ENCODE data around the gene KRT3.

The KRT3 gene

GRCh38 chr12:52781399-52782082 lies 14.4 kb downstream of the KRT3 start:
- H3K4me3 ChIP-seq (ENCODE audit: low read depth in 1 of 2, low read length in 2 of 2) = no peak overlapping the region
- H3K27me3 ChIP-seq (ENCODE audit: control insufficient read depth in 1 of 2, insufficient read depth in 2 of 2, low read length in 2 of 2) = peaks cover 0 to 5% of the 10 kb centered on the region in 2 donors
- no peak overlapping the region for H3K9ac ChIP-seq (ENCODE audit: low read depth in 1 of 2, low read length in 2 of 2)
- H3K36me3 ChIP-seq (ENCODE audit: control insufficient read depth in 1 of 2, insufficient read depth in 2 of 2, low read length in 2 of 2) = no peaks in the 10 kb centered on the region
- H3K4me1 ChIP-seq (ENCODE audit: control insufficient read depth in 1 of 2, insufficient read depth in 2 of 2, low read length in 2 of 2) = no peaks in the 10 kb centered on the region
- H3K9me3 ChIP-seq (ENCODE audit: control insufficient read depth in 1 of 2, low read length in 2 of 2) = no peaks in the 10 kb centered on the region
- no peak overlapping the region for H3K27ac ChIP-seq (ENCODE audit: low read depth, low read length)

- Histone ChIP-seq H3K9me3 (ENCODE audit: control insufficient read depth in 1 of 2, low read length in 2 of 2) (no peaks in the 10 kb centered on the region), H3K4me3 (ENCODE audit: low read depth in 1 of 2, low read length in 2 of 2) (no peak overlapping the region), H3K4me1 (ENCODE audit: control insufficient read depth in 1 of 2, insufficient read depth in 2 of 2, low read length in 2 of 2) (no peaks in the 10 kb centered on the region), H3K27ac (ENCODE audit: low read depth, low read length) (no peak overlapping the region), H3K9ac (ENCODE audit: low read depth in 1 of 2, low read length in 2 of 2) (no peak overlapping the region), H3K36me3 (ENCODE audit: control insufficient read depth in 1 of 2, insufficient read depth in 2 of 2, low read length in 2 of 2) (no peaks in the 10 kb centered on the region), H3K27me3 (ENCODE audit: control insufficient read depth in 1 of 2, insufficient read depth in 2 of 2, low read length in 2 of 2) (peaks cover 0 to 5% of the 10 kb centered on the region in 2 donors)
Measured at GRCh38 chr12:52779914-52780313, 16.0 kb downstream of the KRT3 start.

GRCh38 chr12:52778833-52779232 lies 17.1 kb downstream of the KRT3 start:
- H3K27ac ChIP-seq (ENCODE audit: low read depth, low read length) = no peak overlapping the region
- H3K9me3 ChIP-seq (ENCODE audit: control insufficient read depth in 1 of 2, low read length in 2 of 2) = no peaks in the 10 kb centered on the region
- no peak overlapping the region for H3K4me3 ChIP-seq (ENCODE audit: low read depth in 1 of 2, low read length in 2 of 2)
- H3K9ac ChIP-seq (ENCODE audit: low read depth in 1 of 2, low read length in 2 of 2) = no peak overlapping the region
- peaks cover 0 to 7% of the 10 kb centered on the region in 2 donors for H3K27me3 ChIP-seq (ENCODE audit: control insufficient read depth in 1 of 2, insufficient read depth in 2 of 2, low read length in 2 of 2)
- no peaks in the 10 kb centered on the region for H3K4me1 ChIP-seq (ENCODE audit: control insufficient read depth in 1 of 2, insufficient read depth in 2 of 2, low read length in 2 of 2)
- no peaks in the 10 kb centered on the region for H3K36me3 ChIP-seq (ENCODE audit: control insufficient read depth in 1 of 2, insufficient read depth in 2 of 2, low read length in 2 of 2)

- H3K27me3 ChIP-seq (ENCODE audit: control insufficient read depth in 1 of 2, insufficient read depth in 2 of 2, low read length in 2 of 2) = peaks cover 0 to 7% of the 10 kb centered on the region in 2 donors
- no peak overlapping the region for H3K27ac ChIP-seq (ENCODE audit: low read depth, low read length)
- H3K36me3 ChIP-seq (ENCODE audit: control insufficient read depth in 1 of 2, insufficient read depth in 2 of 2, low read length in 2 of 2) = no peaks in the 10 kb centered on the region
- no peaks in the 10 kb centered on the region for H3K9me3 ChIP-seq (ENCODE audit: control insufficient read depth in 1 of 2, low read length in 2 of 2)
- H3K9ac ChIP-seq (ENCODE audit: low read depth in 1 of 2, low read length in 2 of 2) = no peak overlapping the region
- H3K4me3 ChIP-seq (ENCODE audit: low read depth in 1 of 2, low read length in 2 of 2) = no peak overlapping the region
- H3K4me1 ChIP-seq (ENCODE audit: control insufficient read depth in 1 of 2, insufficient read depth in 2 of 2, low read length in 2 of 2) = no peaks in the 10 kb centered on the region
Measured at GRCh38 chr12:52777566-52777965, 18.4 kb downstream of the KRT3 start.

GRCh38 chr12:52776913-52777395 lies 19.0 kb downstream of the KRT3 start, which contains the start of gene KRT76:
KRT76 (minus strand) TSS chr12:52777345; CDS start chr12:52777291, 54 bp downstream.
- H3K4me1 ChIP-seq (ENCODE audit: control insufficient read depth in 1 of 2, insufficient read depth in 2 of 2, low read length in 2 of 2) = no peaks in the 10 kb centered on the region
- no peak within 1 kb of the TSS for H3K4me3 ChIP-seq (ENCODE audit: low read depth in 1 of 2, low read length in 2 of 2)
- no peaks in the 10 kb centered on the region for H3K36me3 ChIP-seq (ENCODE audit: control insufficient read depth in 1 of 2, insufficient read depth in 2 of 2, low read length in 2 of 2)
- H3K27me3 ChIP-seq (ENCODE audit: control insufficient read depth in 1 of 2, insufficient read depth in 2 of 2, low read length in 2 of 2) = peaks cover 0 to 7% of the 10 kb centered on the region in 2 donors
- no peaks in the 10 kb centered on the region for H3K9me3 ChIP-seq (ENCODE audit: control insufficient read depth in 1 of 2, low read length in 2 of 2)
- no peak within 1 kb of the TSS for H3K27ac ChIP-seq (ENCODE audit: low read depth, low read length)
- no peak within 1 kb of the TSS for H3K9ac ChIP-seq (ENCODE audit: low read depth in 1 of 2, low read length in 2 of 2)

- Histone ChIP-seq H3K36me3 (ENCODE audit: control insufficient read depth in 1 of 2, insufficient read depth in 2 of 2, low read length in 2 of 2) (no peaks in the 10 kb centered on the region), H3K4me3 (ENCODE audit: low read depth in 1 of 2, low read length in 2 of 2) (no peak overlapping the region), H3K27me3 (ENCODE audit: control insufficient read depth in 1 of 2, insufficient read depth in 2 of 2, low read length in 2 of 2) (peaks cover 0 to 7% of the 10 kb centered on the region in 2 donors), H3K27ac (ENCODE audit: low read depth, low read length) (no peak overlapping the region), H3K9ac (ENCODE audit: low read depth in 1 of 2, low read length in 2 of 2) (no peak overlapping the region), H3K4me1 (ENCODE audit: control insufficient read depth in 1 of 2, insufficient read depth in 2 of 2, low read length in 2 of 2) (no peaks in the 10 kb centered on the region), H3K9me3 (ENCODE audit: control insufficient read depth in 1 of 2, low read length in 2 of 2) (no peaks in the 10 kb centered on the region)
Measured at GRCh38 chr12:52776435-52776834, 19.5 kb downstream of the KRT3 start.

GRCh38 chr12:52774629-52775250 lies 21.2 kb downstream of the KRT3 start:
- no peak overlapping the region for H3K9ac ChIP-seq (ENCODE audit: low read depth in 1 of 2, low read length in 2 of 2)
- no peaks in the 10 kb centered on the region for H3K9me3 ChIP-seq (ENCODE audit: control insufficient read depth in 1 of 2, low read length in 2 of 2)
- no peak overlapping the region for H3K4me3 ChIP-seq (ENCODE audit: low read depth in 1 of 2, low read length in 2 of 2)
- H3K27me3 ChIP-seq (ENCODE audit: control insufficient read depth in 1 of 2, insufficient read depth in 2 of 2, low read length in 2 of 2) = peaks cover 0 to 7% of the 10 kb centered on the region in 2 donors
- no peaks in the 10 kb centered on the region for H3K36me3 ChIP-seq (ENCODE audit: control insufficient read depth in 1 of 2, insufficient read depth in 2 of 2, low read length in 2 of 2)
- no peaks in the 10 kb centered on the region for H3K4me1 ChIP-seq (ENCODE audit: control insufficient read depth in 1 of 2, insufficient read depth in 2 of 2, low read length in 2 of 2)
- H3K27ac ChIP-seq (ENCODE audit: low read depth, low read length) = no peak overlapping the region

- H3K4me3 ChIP-seq (ENCODE audit: low read depth in 1 of 2, low read length in 2 of 2) = no peak overlapping the region
- H3K27me3 ChIP-seq (ENCODE audit: control insufficient read depth in 1 of 2, insufficient read depth in 2 of 2, low read length in 2 of 2) = peaks cover 0 to 7% of the 10 kb centered on the region in 2 donors
- no peaks in the 10 kb centered on the region for H3K36me3 ChIP-seq (ENCODE audit: control insufficient read depth in 1 of 2, insufficient read depth in 2 of 2, low read length in 2 of 2)
- H3K27ac ChIP-seq (ENCODE audit: low read depth, low read length) = no peak overlapping the region
- H3K9me3 ChIP-seq (ENCODE audit: control insufficient read depth in 1 of 2, low read length in 2 of 2) = no peaks in the 10 kb centered on the region
- no peaks in the 10 kb centered on the region for H3K4me1 ChIP-seq (ENCODE audit: control insufficient read depth in 1 of 2, insufficient read depth in 2 of 2, low read length in 2 of 2)
- no peak overlapping the region for H3K9ac ChIP-seq (ENCODE audit: low read depth in 1 of 2, low read length in 2 of 2)
Measured at GRCh38 chr12:52772772-52773171, 23.1 kb downstream of the KRT3 start.

GRCh38 chr12:52772188-52772587 lies 23.7 kb downstream of the KRT3 start:
- Histone ChIP-seq H3K9ac (ENCODE audit: low read depth in 1 of 2, low read length in 2 of 2) (no peak overlapping the region), H3K27ac (ENCODE audit: low read depth, low read length) (no peak overlapping the region), H3K27me3 (ENCODE audit: control insufficient read depth in 1 of 2, insufficient read depth in 2 of 2, low read length in 2 of 2) (peaks cover 0 to 3% of the 10 kb centered on the region in 2 donors), H3K4me3 (ENCODE audit: low read depth in 1 of 2, low read length in 2 of 2) (no peak overlapping the region), H3K4me1 (ENCODE audit: control insufficient read depth in 1 of 2, insufficient read depth in 2 of 2, low read length in 2 of 2) (no peaks in the 10 kb centered on the region), H3K36me3 (ENCODE audit: control insufficient read depth in 1 of 2, insufficient read depth in 2 of 2, low read length in 2 of 2) (no peaks in the 10 kb centered on the region), H3K9me3 (ENCODE audit: control insufficient read depth in 1 of 2, low read length in 2 of 2) (no peaks in the 10 kb centered on the region)

GRCh38 chr12:52771505-52771904 lies 24.4 kb downstream of the KRT3 start:
- no peak overlapping the region for H3K27ac ChIP-seq (ENCODE audit: low read depth, low read length)
- H3K9ac ChIP-seq (ENCODE audit: low read depth in 1 of 2, low read length in 2 of 2) = no peak overlapping the region
- H3K9me3 ChIP-seq (ENCODE audit: control insufficient read depth in 1 of 2, low read length in 2 of 2) = no peaks in the 10 kb centered on the region
- H3K4me1 ChIP-seq (ENCODE audit: control insufficient read depth in 1 of 2, insufficient read depth in 2 of 2, low read length in 2 of 2) = no peaks in the 10 kb centered on the region
- H3K4me3 ChIP-seq (ENCODE audit: low read depth in 1 of 2, low read length in 2 of 2) = no peak overlapping the region
- no peaks in the 10 kb centered on the region for H3K36me3 ChIP-seq (ENCODE audit: control insufficient read depth in 1 of 2, insufficient read depth in 2 of 2, low read length in 2 of 2)
- peaks cover 0 to 3% of the 10 kb centered on the region in 2 donors for H3K27me3 ChIP-seq (ENCODE audit: control insufficient read depth in 1 of 2, insufficient read depth in 2 of 2, low read length in 2 of 2)
